B cell (primary cell): ENCODE data around the gene OLIG3.

ENCODE experiments used
- EZH2 ChIP-seq: IDR thresholded peaks from 2 replicates; pipeline ENCODE4 v1.6.1; 2012; ENCODE audit warnings: borderline replicate concordance, low read depth, mild to moderate bottlenecking, moderate library complexity, low read length; ENCODE audit not compliant: insufficient read depth, poor library complexity, severe bottlenecking
- TF ChIP-seq, protein P1 (sequence below): fragments of 200-600 bp; IDR thresholded peaks from one replicate; pipeline ENCODE4 v1.8.0; 2022; ENCODE audit warnings: antibody characterized with exemption, mild to moderate bottlenecking

DNA sequence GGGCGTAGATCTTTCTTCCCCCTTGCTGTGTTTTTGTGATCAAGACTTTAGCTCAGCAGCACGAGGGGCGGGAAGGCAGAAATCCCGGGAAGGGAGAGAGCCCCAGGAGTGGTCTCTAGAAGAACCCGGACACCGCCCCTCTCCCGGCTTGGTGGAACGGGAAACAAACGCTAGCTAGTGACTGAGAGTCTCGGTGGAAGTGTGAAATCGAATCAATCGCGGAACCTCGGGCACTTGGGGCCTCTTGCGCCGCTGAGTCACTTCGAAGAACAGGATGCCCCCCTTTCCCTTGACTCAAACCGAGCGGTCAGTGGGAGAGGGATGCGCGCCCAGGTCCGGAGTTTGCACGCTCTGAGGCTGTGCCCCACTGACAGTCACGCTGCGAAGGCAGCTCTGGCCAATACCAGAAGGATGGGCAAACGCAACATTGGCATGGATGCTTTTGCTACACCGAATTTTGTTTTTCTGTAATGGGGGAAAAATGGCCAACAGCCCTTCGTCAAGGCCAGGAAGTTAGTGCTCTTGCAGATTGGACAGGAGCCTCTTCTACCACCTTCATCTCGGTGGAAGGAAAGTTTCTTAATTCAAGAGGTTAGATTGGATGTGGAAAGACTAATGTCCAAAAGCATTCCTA, 1.6 kb upstream of the OLIG3 start:
- TF ChIP-seq EZH2: no peak
- TF ChIP-seq, protein P1, sequence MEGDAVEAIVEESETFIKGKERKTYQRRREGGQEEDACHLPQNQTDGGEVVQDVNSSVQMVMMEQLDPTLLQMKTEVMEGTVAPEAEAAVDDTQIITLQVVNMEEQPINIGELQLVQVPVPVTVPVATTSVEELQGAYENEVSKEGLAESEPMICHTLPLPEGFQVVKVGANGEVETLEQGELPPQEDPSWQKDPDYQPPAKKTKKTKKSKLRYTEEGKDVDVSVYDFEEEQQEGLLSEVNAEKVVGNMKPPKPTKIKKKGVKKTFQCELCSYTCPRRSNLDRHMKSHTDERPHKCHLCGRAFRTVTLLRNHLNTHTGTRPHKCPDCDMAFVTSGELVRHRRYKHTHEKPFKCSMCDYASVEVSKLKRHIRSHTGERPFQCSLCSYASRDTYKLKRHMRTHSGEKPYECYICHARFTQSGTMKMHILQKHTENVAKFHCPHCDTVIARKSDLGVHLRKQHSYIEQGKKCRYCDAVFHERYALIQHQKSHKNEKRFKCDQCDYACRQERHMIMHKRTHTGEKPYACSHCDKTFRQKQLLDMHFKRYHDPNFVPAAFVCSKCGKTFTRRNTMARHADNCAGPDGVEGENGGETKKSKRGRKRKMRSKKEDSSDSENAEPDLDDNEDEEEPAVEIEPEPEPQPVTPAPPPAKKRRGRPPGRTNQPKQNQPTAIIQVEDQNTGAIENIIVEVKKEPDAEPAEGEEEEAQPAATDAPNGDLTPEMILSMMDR: no peak
